Measurements from ENCODE around the gene TGFBR3. TPM values are rescaled to one million over a fixed set of nuclear protein-coding genes. Genes with fewer than 3 reads are reported as not detected.

TGFBR3 gene
- total and polyA plus RNA-seq, 2 of the 4 experiments (the other 2 are of a cell fraction), result 3.0 to 11.3 TPM

DNA sequence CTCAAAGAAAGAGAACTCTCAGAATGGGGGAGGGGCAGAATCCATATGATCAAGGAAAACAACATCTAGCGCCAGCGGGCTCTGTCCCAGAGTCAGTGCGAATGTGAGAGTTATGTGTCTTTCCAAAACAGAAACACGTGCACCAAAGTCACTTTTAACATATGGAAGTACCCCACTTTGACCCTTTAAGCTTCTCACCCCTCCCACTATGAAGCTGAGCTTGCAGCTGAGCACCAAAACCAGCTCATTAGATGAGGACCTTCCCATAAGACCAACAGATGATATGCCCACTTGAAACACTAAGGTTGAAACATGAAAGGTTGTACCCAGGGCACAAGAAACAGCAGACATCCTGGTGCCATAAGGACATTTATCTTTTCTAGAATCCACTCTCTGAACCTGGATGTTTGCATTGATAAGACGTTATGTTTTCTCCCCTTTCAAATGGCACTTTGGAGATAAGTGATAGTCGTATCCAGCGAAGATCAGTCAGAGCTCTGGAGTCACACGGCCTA is 171.0 kb downstream of the TGFBR3 start:
- Histone ChIP-seq H3K27ac (ENCODE audit: insufficient read depth, low read length) (no peak overlapping the region), H4K8ac (ENCODE audit: low read depth in 2 of 2, low read length in 2 of 2) (no peak overlapping the region), H3K36me3 (ENCODE audit: control insufficient read depth, insufficient read depth, low read length) (peaks cover 34% of the 10 kb centered on the region), H3K4me3 (ENCODE audit: insufficient read depth, low read depth, low read length) (no peak overlapping the region), H2BK15ac (ENCODE audit: low read depth, low read length) (no peak overlapping the region), H3K23ac (ENCODE audit: low read depth, low read length) (no peak overlapping the region), H3K4me1 (ENCODE audit: control insufficient read depth, insufficient read depth, low read length) (peaks cover 6% of the 10 kb centered on the region), H4K20me1 (ENCODE audit: insufficient read depth, low read length) (no peaks in the 10 kb centered on the region), H2AFZ (replicated peaks; ENCODE audit: low read length, poor library complexity) (no peak overlapping the region), H3K4ac (ENCODE audit: low read depth, low read length) (no peak overlapping the region), H3K4me2 (ENCODE audit: low read depth, low read length) (no peak overlapping the region), H3K9me1 (ENCODE audit: insufficient read depth, low read length) (no peaks in the 10 kb centered on the region), H2AK9ac (replicated peaks; ENCODE audit: low read depth, low read length, poor library complexity) (no peak overlapping the region), H2BK20ac (ENCODE audit: low read depth, low read length) (no peak overlapping the region), H2BK5ac (ENCODE audit: low read depth, low read length, poor library complexity, severe bottlenecking) (no peak overlapping the region), H3K27me3 (ENCODE audit: control insufficient read depth, insufficient read depth, low read length) (no peaks in the 10 kb centered on the region), H2AK5ac (ENCODE audit: low read depth, low read length) (no peak overlapping the region; the same call in 1 of the 2 replicates), H3K9ac (ENCODE audit: low read depth, low read length) (no peak overlapping the region), H3K14ac (replicated peaks; ENCODE audit: low read depth, low read length) (no peak overlapping the region), H3K9me3 (ENCODE audit: control insufficient read depth, insufficient read depth, low read length) (no peaks in the 10 kb centered on the region), H4K91ac (ENCODE audit: insufficient read depth, low read depth, low read length) (no peak overlapping the region), H4K5ac (ENCODE audit: low read depth, low read length) (no peak overlapping the region), H3K56ac (ENCODE audit: extremely low read depth, insufficient read depth, low read length) (no peak overlapping the region), H2BK120ac (ENCODE audit: low read depth, low read length) (no peak overlapping the region), H3K18ac (ENCODE audit: low read depth, low read length) (no peak overlapping the region), H3K79me1 (ENCODE audit: low read depth in 1 of 2, low read length in 2 of 2) (no peaks in the 10 kb centered on the region)
- intact Hi-C loops (cut with micrococcal nuclease) (no loop called here), in situ Hi-C loops (cut with MboI; ENCODE audit: low sequenced_read_pairs) (no loop called here), dilution Hi-C loops (cut with HindIII; ENCODE audit: low sequenced_read_pairs, unreplicated experiment) (no loop called here)
- TF ChIP-seq RFX5 (IDR thresholded peaks at IDR 0.05; ENCODE audit: low read depth, low read length) (no peak), BHLHE40 (IDR thresholded peaks at IDR 0.05; ENCODE audit: low read depth, low read length) (no peak), RAD21 (IDR thresholded peaks at IDR 0.05; ENCODE audit: low read length) (no peak), MXI1 (IDR thresholded peaks at IDR 0.05; ENCODE audit: borderline replicate concordance, low read depth, low read length) (no peak), CEBPB (IDR thresholded peaks at IDR 0.05; ENCODE audit: low read depth, low read length) (no peak), SMC3 (IDR thresholded peaks at IDR 0.05; ENCODE audit: low read depth, low read length) (no peak), CHD1 (IDR thresholded peaks at IDR 0.05; ENCODE audit: low read depth, low read length) (no peak), POLR2A (IDR thresholded peaks at IDR 0.05; ENCODE audit: low read depth, low read length) (no peak), FOS (IDR thresholded peaks at IDR 0.05; ENCODE audit: low read depth, low read length) (no peak), ELK1 (IDR thresholded peaks at IDR 0.05; ENCODE audit: borderline replicate concordance, low read depth, low read length) (no peak), CTCF (conservative IDR thresholded peaks at IDR 0.05; ENCODE audit: low read depth, low read length) (no peak), MAFK (IDR thresholded peaks at IDR 0.05; ENCODE audit: low read depth, low read length) (no peak), NFE2L2 (IDR thresholded peaks at IDR 0.05; ENCODE audit: low read depth, low read length) (no peak)
- ChIA-PET CTCF (no interaction called here), POLR2A (ENCODE audit: unreplicated experiment) (no interaction called here)
- ATAC-seq (ENCODE audit: low read depth), result no peak
- BruUV-seq (replicated peaks), result no TSS peak
- WGBS, 2 experiments (ENCODE audit: extremely low coverage in 2 of 2, insufficient read length in 1 of 2), result no CpG with 5 or more reads among the region's 8 CpGs
- DNase-seq, result no peak
